ENCODE data around the gene WDR87.

Gene WDR87

DNA sequence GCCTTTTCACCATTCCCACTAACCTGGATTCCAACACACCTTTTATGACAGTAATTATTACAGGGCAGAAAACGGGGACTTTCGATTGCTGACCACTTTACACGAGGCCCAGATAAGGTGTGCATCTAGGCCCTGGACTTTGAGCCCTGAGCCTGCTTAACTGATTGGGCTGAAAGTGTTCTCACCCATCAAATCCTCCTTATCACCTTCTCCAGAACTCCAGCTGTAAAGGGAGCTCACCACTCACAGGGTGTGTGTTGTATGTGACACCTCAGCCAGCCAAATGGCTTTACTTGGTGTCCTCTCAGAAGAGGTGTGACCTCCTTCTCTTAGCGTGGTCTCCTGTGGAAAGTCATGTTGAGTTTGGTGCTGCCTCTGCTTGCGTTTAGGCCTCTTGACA, 37.1 kb upstream of the WDR87 start:
- no peaks in the 10 kb centered on the region for H4K20me1 ChIP-seq (ENCODE audit: insufficient read depth, low read length)
- no peaks in the 10 kb centered on the region for H3K9me2 ChIP-seq (replicated peaks; ENCODE audit: insufficient read depth, low read length)
- no peak overlapping the region for H3K4me2 ChIP-seq (ENCODE audit: low read depth, low read length)
- no peak for TF ChIP-seq EZH2 (optimal IDR thresholded peaks at IDR 0.05; ENCODE audit: low read depth, low read length)
- no peak for TF ChIP-seq EZH2phosphoT487 (IDR thresholded peaks at IDR 0.05; ENCODE audit: low read length)
- TF ChIP-seq, protein P1, sequence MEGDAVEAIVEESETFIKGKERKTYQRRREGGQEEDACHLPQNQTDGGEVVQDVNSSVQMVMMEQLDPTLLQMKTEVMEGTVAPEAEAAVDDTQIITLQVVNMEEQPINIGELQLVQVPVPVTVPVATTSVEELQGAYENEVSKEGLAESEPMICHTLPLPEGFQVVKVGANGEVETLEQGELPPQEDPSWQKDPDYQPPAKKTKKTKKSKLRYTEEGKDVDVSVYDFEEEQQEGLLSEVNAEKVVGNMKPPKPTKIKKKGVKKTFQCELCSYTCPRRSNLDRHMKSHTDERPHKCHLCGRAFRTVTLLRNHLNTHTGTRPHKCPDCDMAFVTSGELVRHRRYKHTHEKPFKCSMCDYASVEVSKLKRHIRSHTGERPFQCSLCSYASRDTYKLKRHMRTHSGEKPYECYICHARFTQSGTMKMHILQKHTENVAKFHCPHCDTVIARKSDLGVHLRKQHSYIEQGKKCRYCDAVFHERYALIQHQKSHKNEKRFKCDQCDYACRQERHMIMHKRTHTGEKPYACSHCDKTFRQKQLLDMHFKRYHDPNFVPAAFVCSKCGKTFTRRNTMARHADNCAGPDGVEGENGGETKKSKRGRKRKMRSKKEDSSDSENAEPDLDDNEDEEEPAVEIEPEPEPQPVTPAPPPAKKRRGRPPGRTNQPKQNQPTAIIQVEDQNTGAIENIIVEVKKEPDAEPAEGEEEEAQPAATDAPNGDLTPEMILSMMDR (IDR thresholded peaks at IDR 0.05; ENCODE audit: low read length) = no peak
- no peaks in the 10 kb centered on the region for H3K9me3 ChIP-seq (replicated peaks; ENCODE audit: insufficient read depth, low read length)
- no peak overlapping the region for H3K27ac ChIP-seq (ENCODE audit: low read length)
- DNase-seq = no peak
- no peaks in the 10 kb centered on the region for H3K79me2 ChIP-seq (ENCODE audit: low read length)
- no peaks in the 10 kb centered on the region for H3F3A ChIP-seq (ENCODE audit: insufficient read depth, low read length)
- H3K27me3 ChIP-seq (replicated peaks; ENCODE audit: insufficient read depth, low read length) = no peaks in the 10 kb centered on the region
- no peak overlapping the region for H2AFZ ChIP-seq (ENCODE audit: low read length)
- H3K36me3 ChIP-seq (replicated peaks; ENCODE audit: insufficient read depth, low read length) = no peaks in the 10 kb centered on the region
- no peak overlapping the region for H3K9ac ChIP-seq (ENCODE audit: low read length)
- no peak overlapping the region for H3K4me3 ChIP-seq (ENCODE audit: low read length)
- 0 out of 2 replicates have a peak, but pooled peaks cover 5% of the 10 kb centered on the region for H3K4me1 ChIP-seq (ENCODE audit: low read length)

DNA sequence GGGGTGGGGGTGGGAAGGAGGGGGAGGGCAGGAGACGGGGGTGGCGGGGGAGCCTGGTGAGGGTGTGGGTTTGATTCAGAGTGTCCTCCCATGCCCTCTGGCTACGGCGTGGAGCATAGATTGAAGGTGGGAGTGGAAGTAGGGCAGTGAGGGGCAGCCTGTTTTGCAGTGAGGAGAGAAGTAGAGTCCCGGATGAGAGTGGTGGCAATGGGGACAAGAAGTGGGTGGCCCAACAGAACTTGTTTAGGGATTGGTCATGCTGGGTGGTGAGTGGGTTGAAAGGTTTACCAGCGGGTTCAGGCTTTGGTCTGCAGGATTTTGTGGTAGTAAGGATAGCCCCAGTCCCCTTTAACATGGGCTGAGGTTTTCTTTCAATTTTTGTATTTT, 36.1 kb upstream of the WDR87 start:
- Histone ChIP-seq H3K4me3 (ENCODE audit: low read length) (no peak overlapping the region), H3K9me3 (replicated peaks; ENCODE audit: insufficient read depth, low read length) (no peaks in the 10 kb centered on the region), H3K4me2 (ENCODE audit: low read depth, low read length) (no peak overlapping the region), H2AFZ (ENCODE audit: low read length) (no peak overlapping the region), H3K4me1 (ENCODE audit: low read length) (peaks cover 9% of the 10 kb centered on the region; the same call in 1 of the 2 replicates), H4K20me1 (ENCODE audit: insufficient read depth, low read length) (no peaks in the 10 kb centered on the region), H3K79me2 (ENCODE audit: low read length) (no peaks in the 10 kb centered on the region), H3K27ac (ENCODE audit: low read length) (no peak overlapping the region), H3K36me3 (replicated peaks; ENCODE audit: insufficient read depth, low read length) (no peaks in the 10 kb centered on the region), H3K9ac (ENCODE audit: low read length) (no peak overlapping the region), H3K27me3 (replicated peaks; ENCODE audit: insufficient read depth, low read length) (no peaks in the 10 kb centered on the region), H3K9me2 (replicated peaks; ENCODE audit: insufficient read depth, low read length) (no peaks in the 10 kb centered on the region), H3F3A (ENCODE audit: insufficient read depth, low read length) (no peaks in the 10 kb centered on the region)
- TF ChIP-seq EZH2 (optimal IDR thresholded peaks at IDR 0.05; ENCODE audit: low read depth, low read length) (no peak), EZH2phosphoT487 (IDR thresholded peaks at IDR 0.05; ENCODE audit: low read length) (no peak)
- no peak for DNase-seq

DNA sequence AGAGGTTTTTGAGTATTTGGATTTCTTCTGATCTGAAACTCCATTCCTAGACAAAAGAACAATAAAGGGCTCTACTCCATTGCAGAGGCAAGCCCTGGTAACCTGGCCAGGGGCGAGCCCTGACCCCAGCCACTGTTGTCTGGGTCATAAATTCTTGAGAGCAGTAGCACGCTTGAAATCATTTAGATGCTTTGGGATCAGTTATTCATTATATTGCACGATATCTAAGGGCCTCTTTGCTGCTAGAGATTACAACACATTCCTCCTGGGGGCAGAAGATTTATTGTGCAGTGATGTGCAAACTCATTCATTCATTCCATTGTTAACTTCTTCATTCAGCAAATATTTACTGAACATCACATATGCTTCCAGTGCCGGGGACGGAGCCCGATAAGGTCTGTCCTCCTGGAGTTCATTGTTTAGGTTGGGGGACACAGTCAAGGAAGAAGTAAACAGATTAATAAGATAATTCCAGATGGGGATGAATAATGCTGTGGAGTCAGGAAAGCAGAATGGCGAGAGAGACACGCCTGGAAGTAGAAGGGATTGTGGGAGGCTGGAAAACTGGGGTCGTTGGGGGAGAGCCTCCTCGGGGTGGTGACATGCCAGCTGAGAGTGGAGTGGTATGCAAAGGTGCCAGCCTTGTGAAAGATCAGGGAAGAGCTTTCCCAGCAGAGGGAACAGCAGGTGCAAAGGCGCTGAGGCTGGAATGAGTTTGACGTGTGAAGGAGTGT, 35.6 kb upstream of the WDR87 start:
- Histone ChIP-seq H3K27ac (ENCODE audit: low read length) (no peak overlapping the region), H3K27me3 (replicated peaks; ENCODE audit: insufficient read depth, low read length) (no peaks in the 10 kb centered on the region), H3K9me2 (replicated peaks; ENCODE audit: insufficient read depth, low read length) (no peaks in the 10 kb centered on the region), H3K9ac (ENCODE audit: low read length) (no peak overlapping the region), H3K4me3 (ENCODE audit: low read length) (no peak overlapping the region), H2AFZ (ENCODE audit: low read length) (no peak overlapping the region), H3K79me2 (ENCODE audit: low read length) (0 out of 2 replicates have a peak, but pooled peaks cover 4% of the 10 kb centered on the region), H3K36me3 (replicated peaks; ENCODE audit: insufficient read depth, low read length) (no peaks in the 10 kb centered on the region), H3K4me2 (ENCODE audit: low read depth, low read length) (no peak overlapping the region), H4K20me1 (ENCODE audit: insufficient read depth, low read length) (no peaks in the 10 kb centered on the region), H3F3A (ENCODE audit: insufficient read depth, low read length) (no peaks in the 10 kb centered on the region), H3K4me1 (ENCODE audit: low read length) (peaks cover 9% of the 10 kb centered on the region; the same call in 1 of the 2 replicates), H3K9me3 (replicated peaks; ENCODE audit: insufficient read depth, low read length) (no peaks in the 10 kb centered on the region)
- TF ChIP-seq EZH2 (optimal IDR thresholded peaks at IDR 0.05; ENCODE audit: low read depth, low read length) (no peak), EZH2phosphoT487 (IDR thresholded peaks at IDR 0.05; ENCODE audit: low read length) (no peak)
- TF ChIP-seq, protein P1 (IDR thresholded peaks at IDR 0.05; ENCODE audit: low read length) = no peak
- no peak for DNase-seq

DNA sequence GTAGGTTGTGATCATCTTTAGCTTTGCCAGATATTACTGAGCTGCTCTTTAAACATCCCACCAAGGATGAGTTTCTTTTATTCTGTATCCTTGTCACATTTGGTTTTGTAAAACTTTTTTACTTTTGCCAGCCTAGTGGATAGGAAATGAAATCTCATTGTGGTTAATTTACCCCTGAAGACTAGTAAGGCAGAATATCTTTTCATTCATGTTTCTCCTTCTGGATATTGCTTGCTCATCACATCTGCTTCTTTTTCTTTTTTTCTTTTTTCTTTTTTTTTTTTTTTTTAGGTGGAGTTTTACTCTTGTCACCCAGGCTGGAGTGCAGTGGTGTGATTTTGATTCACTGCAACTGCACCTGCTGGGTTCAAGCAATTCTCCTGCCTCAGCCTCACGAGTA, 32.0 kb upstream of the WDR87 start:
- Histone ChIP-seq H3K79me2 (ENCODE audit: low read length) (0 out of 2 replicates have a peak, but pooled peaks cover 9% of the 10 kb centered on the region), H4K20me1 (ENCODE audit: insufficient read depth, low read length) (no peaks in the 10 kb centered on the region), H2AFZ (ENCODE audit: low read length) (no peak overlapping the region), H3K27ac (ENCODE audit: low read length) (no peak overlapping the region; the same call in 1 of the 2 replicates), H3K9me2 (replicated peaks; ENCODE audit: insufficient read depth, low read length) (no peaks in the 10 kb centered on the region), H3K4me3 (ENCODE audit: low read length) (no peak overlapping the region), H3K36me3 (replicated peaks; ENCODE audit: insufficient read depth, low read length) (no peaks in the 10 kb centered on the region), H3F3A (ENCODE audit: insufficient read depth, low read length) (no peaks in the 10 kb centered on the region), H3K27me3 (replicated peaks; ENCODE audit: insufficient read depth, low read length) (no peaks in the 10 kb centered on the region), H3K9me3 (replicated peaks; ENCODE audit: insufficient read depth, low read length) (no peaks in the 10 kb centered on the region), H3K9ac (ENCODE audit: low read length) (no peak overlapping the region), H3K4me1 (ENCODE audit: low read length) (peaks cover 9% of the 10 kb centered on the region; the same call in 1 of the 2 replicates), H3K4me2 (ENCODE audit: low read depth, low read length) (no peak overlapping the region)
- TF ChIP-seq, protein P1 (IDR thresholded peaks at IDR 0.05; ENCODE audit: low read length) = no peak
- no peak for TF ChIP-seq EZH2 (optimal IDR thresholded peaks at IDR 0.05; ENCODE audit: low read depth, low read length)
- TF ChIP-seq EZH2phosphoT487 (IDR thresholded peaks at IDR 0.05; ENCODE audit: low read length) = no peak
- DNase-seq = peak; percentile 21
